Activated CD8-positive, alpha-beta memory T cell treated with anti-CD3 and anti-CD28 coated beads, Interleukin-2, amount 50 U/mL, for 24 hours (primary cell): ENCODE measurements around the gene DCXR.
A peak's percentile ranks its signal among the peaks of the same experiment; 100 is the strongest.

ENCODE experiments used
- DNase-seq: peaks from one replicate; pipeline ENCODE4 v3.0.0-alpha.2; 2020; ENCODE audit errors: extremely low read depth

The DCXR gene

DNA sequence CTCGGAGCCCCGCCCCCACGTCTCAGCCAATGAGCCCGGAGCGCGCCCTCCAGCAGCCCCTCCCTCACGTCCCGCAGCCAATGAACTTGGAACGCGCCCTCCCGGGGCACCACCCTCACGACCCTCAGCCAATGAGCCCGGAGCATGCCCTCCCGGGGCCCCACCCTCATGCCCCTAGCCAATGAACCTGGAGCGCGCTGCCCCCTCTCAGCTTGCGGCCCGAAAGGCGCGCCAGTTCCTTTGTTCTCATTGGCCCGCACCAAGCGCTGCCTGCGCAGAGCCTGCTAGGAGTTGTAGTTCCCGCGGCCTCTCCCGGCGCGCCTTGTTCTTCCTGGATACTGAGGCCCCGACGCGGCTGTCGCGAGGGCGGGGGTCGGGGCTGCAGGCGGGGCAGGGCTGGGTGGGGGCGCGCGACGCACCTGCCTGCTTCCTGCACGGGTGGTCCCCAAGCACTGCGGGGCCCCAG lies 14.5 kb downstream of the DCXR start, which contains the start of gene LRRC45:
TSS of gene LRRC45 (plus strand) at position 325 of the 466 bp plus-strand sequence. CDS start 339 bp downstream, outside the sequence.
- peak; percentile 98 for DNase-seq

DNA sequence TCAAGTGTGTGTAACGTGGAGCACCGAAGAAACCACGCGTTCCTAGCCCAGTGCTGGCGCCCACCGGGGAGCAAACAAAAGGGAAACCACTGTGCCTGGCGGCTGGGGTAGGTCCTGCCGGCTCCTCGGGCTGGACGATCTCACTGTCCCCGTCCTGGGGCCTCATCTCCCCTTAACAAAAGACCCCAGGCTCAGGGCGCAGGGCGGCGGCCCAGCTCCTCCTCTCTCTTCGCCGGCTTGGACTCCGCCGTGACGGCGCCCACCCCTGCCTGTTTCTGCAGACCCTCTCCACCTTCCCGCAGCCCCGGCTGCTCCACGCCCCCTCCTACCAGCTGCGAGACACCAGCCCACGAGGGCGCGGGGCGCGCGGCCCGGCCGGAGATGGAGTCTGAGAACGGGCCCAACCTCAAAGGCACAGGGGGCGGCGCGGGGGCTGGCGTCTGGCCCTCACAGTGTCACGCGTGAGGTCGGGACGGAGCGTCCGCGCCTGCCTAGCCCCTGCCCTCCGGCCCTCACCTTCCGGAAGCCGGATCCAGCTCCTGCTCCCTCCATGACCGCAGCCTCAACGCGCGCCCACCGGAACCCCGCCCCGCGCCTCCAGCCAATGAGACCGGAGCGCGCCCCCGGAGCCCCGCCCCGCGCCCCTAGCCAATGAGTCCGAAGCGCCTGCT lies 15.1 kb downstream of the DCXR start, which contains the start of gene CENPX:
TSS of gene CENPX (minus strand) at position 569 of the 671 bp plus-strand sequence. CDS start at position 552, 17 bp downstream.
- no peak for DNase-seq

DNA sequence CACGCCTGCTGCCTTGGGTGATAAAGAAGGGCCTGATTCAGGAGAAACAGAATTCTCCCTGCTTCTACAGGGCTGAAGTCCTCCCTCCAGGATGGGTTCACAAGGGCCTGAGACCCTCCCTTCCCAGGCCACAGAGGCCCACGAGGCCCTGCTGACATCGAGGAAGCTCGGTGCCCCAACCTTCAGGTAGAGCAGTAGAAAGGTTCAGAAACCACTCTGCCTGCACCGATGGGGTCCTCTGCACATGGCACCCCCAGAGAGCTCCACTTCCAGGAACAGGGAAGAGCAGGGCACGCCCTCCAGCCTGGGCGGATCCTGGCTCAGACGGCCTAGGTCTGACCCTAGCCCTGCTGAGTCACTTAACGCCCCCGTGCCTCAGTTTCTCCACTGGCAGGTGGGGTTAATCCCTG lies 15.6 kb downstream of the DCXR start:
- no peak for DNase-seq

DNA sequence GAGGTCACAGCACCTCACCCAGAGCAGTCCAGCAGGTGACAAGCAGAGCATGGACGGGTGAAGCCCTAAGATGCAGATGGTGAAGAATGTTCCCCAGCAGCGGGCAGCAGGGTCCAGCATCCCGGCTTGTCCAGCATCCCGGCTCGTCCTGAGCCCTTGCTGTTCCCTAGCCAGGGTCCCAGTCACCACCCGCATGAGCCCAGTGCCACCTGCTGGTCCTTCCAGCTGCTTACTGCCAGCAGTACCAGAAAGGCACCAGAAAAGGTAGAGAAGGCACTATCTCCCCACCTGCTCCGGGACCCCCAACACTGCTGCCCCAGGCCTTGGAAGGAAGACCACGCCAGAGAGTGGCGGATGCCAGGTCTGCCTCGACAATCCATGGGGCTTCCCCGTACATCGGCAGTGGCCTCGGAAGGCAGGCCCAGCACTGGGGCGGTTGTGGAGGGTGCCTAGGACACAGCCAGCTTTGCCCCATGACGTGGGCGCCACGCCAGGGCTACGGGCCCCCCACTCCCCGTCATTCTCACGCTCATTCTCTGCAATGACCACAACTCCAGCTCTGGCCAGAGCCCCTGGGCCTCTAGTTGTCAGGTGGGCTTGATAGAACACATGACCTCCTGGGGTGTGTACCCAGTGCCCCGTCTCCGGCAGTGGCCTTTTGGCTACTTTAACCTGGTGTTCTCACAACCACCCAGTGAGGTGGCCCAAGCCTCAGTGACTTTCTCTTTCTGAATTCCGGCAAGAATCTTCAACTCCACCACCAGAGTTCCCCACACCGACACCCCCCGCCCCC lies 16.2 kb downstream of the DCXR start:
- no peak for DNase-seq

DNA sequence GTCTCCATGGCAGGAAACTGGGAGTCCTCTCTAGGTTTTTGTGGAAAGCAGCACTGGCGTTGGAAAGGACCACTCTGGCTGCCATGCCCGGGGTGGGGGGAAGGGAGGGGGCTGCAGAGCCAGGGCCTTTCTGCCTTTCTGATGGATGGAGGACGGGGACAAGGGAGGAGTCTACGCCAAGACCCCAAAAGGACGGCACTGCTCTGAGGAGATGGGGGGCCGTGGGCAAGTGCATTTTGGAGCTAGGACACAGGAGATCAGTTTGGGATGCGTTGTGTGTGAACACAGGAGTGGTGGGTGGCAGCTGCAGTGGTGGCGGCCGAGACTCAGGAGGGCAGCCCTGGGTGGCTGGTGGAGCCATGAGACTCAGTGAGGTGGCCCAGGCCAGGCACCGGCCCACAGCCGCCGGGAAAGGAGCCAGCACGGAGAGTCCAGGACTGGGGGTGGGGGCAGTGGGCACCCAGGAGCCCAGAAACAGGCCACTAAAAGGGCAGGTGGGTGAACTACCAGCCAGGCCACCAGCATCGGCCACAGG lies 16.9 kb downstream of the DCXR start:
- no peak for DNase-seq

DNA sequence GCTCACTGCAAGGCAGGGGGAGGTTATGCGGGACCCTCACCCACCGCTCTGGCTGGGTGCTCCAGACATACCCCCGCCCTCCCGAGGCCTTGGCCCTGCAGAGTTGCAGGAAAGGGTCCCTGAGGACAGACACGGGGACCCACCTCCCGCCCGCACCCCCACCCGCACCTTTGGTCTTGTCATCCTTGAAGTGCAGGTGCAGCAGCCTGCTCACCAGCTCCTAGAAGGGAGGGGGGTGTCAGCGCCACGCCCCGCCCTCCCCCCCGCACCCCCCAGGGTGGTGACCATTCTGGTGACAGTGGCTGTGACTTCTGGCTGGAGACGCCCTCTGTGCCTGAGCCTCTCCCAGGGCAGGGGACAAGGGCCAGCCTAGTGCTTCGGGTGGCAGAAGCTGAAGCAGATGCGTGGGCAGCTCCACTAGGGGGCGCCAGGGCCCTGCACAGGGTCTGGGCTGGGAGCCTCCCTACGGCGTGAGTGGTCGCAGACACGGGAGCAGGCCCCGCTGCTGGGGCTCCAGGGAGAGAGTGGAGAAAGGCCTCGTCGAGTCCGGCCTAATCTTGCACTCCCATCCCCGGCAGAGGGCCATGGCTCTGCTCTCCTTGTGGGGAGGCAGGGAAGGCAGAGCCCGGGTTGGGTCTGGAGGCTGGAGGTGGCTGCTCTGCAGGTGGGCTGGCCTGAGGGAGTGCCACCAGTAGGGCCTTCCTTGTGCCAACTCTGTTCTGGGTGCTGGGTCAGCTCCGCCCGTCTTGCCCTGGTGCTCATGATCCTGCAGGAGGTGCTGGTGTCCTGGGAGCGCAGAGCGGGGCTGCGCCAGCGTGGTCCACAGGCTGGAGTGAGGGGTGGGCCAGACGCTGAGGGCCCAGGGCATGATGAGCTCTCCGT lies 17.6 kb downstream of the DCXR start:
- no peak for DNase-seq

DNA sequence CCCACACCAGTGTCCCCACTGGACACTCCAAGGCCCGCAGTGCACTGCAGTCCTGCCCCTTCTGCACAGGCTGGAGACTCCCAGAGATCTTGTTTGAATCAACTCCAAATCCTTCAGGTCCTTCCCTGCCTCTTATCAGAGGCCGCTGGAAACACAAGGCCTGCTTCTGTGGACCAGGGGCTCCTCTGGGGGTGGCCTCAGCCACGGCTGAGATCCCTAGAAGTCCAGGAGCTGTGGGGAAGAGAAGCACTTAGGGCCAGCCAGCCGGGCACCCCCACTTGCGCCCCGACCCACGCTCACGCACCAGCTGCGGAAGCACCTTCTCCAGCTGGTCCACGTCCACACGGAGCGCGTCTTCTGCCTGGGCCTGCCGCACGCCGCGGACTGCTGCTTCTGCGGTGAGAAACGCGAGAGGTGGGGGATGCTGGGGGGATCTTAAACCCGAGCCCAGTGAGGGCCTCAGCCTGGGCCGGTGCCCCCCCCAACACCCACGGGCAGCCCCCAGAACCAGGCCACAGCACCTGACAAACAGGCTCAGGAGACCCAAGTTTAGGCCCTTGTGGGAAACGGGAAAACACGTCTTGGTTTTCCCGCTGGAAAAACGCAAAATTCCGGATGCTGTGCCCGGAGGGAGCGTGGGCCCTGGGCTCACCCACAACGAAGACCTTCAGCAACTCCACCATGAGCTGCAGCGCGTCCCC lies 18.4 kb downstream of the DCXR start:
- DNase-seq, result no peak

DNA sequence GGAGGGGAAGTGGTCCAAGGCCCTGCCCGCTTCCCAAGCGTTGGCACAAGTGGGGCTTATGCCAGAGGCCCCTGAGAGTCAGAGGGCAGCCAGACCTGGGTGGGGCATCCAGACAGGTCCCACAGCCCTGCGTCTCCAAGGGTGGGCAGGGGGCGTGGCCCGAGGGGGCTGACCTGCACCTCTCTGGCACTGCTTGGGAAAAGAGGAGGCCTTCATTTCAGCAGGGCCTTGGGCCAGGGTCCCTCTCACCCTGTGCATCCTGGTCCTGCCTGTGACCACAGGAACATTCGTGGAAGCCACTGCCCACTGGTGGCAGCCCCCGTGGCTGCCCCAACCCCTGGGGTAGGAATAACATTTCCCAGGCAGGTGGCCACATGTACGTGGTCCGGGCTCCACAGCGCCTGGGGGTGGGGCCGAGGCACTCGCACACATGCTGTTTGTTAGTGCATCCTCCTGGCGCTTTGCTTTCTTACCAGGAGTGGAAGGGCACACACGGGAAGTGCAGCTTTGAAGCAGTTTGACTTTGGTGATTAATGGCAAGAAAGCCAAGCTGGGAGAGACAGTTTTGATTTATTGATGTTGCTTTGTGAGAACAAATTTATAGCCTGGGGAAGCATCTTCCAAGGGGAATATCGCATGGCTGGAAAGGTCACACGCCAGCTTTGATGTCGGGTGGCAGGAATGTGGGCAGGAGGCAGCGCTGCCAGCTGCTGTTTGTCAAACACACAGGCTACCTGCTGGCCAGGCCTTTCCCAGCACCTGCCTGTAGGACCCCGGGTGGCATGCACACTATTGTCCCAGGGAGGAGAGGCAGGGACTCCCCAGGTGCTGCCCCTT lies 19.1 kb downstream of the DCXR start:
- DNase-seq, result no peak

DNA sequence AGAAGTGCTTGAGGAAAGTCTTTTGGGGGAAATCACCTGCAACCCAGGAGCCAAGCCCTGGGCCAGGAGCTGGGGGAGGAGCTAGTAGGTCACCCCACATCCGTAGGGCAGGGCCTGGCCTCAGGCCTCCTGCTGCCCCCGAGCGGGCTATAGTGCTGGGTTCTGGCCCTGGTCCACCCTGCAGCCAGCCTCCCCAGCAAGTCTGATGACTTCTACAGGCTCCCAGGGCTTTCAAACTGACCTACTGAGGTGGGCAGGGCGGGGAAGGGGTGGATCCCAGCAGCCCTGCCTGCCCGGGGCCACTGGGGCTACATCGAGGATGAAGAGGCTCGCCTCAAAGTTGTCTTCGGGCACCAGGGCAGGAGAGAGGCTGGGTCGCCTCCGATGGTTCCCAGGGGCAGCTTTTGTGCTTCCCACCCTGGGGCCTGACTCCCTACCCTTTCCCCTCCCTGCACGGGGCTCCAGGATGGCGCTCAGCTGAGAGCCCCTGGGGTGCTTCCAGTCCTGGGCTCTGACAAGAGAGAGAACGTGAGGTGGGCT lies 19.8 kb downstream of the DCXR start:
- no peak for DNase-seq

DNA sequence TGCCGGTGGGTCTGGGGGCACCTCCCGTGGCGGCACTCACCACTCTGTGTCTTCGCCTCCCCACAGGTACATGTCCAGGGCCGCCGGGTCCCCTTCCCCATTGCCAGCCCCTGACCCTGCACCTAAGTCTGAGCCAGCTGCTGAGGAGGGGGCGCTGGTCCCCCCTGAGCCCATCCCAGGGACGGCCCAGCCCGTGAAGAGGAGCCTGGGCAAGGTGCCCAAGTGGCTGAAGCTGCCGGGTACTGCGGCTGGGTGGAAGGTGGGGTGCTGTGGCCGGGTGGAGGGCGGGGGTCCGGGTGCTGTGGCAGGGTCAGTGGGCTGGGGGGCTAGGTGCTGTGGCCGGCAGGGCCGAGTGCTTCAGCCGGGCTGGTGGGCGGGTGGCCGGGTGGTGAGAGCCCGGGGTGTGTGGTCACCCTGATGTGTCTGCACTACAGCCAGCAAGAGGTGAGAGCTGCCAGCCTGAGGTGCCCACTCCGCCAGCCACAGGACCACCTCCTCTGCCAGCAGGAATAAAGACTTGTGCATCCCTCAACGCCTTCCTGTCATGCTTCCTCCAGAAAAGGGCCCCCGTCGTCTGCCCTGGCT lies 20.5 kb downstream of the DCXR start:
- no peak for DNase-seq

DNA sequence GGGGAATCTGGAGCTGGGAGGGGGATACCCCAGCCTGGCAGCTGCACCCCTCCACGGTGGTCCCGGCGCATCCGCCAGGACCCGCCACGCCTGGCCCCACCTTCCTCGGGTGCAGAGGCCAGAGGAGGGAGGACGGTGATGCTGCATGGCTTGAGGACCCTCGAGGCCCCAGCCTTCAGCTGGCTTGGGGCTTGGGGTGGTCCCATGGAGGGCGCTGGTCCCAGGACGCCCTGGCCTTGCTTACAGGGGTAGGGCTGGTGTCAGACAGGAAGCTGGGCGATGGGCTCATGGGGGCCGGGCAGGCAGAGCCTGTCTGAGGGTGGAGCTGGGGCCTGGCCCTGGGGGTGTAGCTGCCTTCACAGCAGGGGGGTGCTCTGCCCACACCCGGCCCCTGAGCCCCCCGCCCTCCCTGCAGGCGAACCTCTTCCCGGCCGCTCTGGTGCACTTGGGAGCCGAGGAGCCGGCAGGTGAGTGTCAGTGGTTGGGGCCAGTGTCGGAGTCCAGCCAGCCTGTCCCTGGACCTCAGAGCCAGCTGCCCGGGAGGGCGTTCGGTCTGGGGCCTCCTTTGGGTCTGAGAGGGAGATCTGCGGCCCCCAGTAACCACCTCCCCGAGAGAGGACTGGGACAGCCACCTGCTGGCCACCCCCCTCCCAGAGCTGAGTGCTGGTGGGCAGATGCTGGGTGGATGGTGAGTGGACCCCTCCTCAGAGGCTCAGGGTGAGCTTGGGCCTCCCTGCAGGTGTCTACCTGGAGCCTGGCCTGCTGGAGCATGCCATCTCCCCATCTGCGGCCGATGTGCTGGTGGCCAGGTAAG lies 21.2 kb downstream of the DCXR start:
- DNase-seq, result no peak

DNA sequence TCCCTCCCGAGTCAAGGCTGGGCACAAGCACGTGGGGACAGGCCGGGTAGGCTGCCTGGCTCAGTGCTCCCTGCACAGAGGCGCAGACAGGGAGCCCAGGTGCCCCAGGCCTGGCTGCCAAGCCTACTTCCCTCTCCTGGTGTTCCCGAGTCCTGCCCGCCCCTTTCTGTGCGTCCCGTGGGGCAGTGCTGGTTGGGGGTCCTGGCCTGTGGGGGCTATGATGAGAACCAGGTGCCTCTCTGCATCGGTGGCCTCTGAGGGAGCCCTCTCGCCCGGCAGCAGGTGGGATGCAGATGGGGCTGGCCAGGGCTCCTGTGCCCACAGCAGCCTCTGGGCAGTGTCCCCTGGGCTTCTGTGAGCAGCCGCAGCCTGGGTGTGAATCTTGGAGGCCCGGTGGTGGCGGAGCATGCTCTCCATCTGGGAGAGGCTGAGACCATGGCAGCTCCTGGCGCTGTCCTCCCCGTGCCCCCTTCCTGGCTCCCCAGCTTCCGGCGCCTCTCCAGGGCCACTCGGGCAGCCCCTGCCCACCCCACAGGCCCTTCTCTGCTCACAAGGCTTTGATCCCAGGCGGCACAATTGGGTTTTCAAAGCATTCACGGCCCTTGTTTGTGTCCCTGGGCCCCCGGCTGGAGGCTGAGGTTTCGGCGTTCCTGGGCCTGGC lies 22.1 kb downstream of the DCXR start:
- no peak for DNase-seq

DNA sequence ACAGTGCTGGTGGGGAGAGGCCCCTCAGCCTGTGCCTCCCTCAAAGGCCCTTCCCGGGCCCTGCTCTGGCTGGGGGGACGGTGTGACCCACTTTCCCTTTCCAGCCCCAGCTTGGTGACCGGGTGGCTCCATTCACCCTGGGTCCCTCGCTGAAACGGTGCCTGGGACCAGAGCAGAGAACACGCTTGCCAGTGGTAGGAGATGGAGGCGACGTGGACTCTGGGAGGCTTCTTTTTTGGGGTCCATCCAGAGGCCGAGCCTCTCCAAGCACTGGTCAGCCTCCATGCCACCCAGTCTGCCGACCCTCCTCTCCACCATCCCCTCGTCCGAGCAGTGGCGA lies 22.6 kb downstream of the DCXR start:
- DNase-seq, result no peak

DNA sequence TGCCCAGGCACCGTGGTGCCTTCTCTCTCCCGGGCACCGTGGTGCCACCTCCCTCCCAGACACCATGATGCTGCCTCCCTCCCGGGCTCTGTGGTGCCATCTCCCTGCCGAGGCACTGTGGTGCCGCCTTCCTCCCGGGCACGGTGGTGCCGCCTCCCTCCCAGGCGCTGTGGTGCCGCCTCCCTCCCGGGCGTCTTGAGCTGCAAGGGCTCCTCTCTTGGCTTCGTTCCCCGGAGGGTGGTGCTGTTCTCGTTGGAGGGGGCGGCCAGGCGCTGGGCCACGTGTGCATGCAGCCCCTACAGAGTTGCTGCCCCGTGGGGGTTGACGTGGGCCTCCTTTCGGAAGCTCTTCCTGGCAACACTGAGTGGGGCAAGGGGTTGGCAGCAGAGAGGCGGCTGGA lies 23.1 kb downstream of the DCXR start:
- no peak for DNase-seq

DNA sequence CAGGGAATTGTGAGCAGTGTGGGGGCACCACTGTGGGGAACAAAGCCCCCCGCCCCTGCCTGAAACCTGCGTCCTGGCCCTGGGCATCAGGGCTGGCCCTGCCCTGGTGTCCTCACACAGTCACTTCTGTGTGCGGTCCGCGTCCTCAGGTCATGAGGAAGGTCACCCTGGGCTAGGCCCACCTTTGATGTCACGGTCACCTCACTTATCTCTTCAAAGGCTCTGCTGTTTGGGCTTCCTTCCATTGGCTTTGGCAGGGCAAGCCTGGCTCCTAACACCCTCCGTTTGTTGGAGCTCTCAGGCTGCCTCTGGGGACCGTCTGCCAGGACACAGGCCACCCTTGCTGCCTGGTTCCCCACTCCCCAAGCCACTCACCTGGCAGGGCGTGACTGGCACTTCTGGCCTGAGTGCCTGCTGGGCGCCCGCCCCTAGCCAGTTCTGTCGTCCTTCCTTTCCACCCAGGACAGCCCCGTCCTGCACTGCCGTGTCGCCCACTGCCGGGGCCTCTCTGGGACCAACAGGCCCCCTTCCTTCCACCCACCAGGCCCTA lies 23.6 kb downstream of the DCXR start:
- DNase-seq, result no peak

DNA sequence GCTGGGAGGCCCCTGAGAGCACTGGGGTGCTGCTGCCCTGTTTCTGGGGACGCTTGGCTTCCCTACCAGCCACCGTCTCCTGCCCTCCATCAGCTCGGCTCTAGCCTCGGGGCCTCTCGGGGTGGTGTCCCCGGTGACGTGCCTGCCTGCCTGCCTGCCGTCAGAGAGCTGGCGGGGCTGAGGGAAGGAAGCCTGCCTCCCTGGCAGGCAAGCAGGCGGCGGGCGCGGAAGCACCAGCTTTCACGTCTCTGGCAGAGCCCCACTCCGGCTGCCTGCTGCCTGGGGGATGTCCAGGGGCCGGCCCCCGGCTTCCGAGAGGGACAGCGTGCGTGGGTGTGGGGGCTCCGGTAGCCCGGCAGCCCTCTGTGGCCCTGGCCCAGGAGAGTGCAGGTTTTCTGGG lies 24.2 kb downstream of the DCXR start:
- no peak for DNase-seq

DNA sequence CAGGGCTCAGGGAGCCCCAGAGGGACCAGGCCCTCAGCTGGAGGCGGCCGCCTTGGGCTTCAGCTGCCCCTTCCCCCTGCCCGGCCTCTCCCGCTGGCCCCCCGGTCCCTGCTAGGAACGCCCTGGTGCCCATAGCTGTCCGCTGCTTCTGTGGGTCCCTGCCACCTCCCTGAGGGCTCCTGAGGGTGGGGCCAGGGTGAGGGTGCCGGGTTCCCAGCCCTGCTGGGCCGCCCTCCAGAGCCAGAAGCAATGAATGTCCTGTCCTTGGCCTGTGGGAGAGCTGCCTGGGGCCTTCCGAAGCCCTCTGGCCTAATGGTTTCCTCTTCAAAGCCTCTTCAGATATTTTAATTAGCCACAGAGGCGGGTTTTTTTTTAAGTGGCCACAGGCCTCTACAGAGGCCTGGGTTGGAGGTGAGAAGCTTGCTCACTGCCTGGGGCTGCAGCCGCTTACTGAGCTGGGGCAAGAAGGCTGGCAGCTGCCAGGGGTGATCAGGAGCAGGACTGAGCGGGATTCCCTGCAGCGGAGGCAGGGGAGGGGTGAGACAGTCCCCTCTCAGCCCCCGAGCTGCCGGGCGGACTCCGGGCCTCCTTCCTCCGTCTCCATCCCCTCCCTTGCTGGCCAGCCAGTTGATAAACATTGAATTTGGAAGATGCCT lies 24.7 kb downstream of the DCXR start:
- no peak for DNase-seq

DNA sequence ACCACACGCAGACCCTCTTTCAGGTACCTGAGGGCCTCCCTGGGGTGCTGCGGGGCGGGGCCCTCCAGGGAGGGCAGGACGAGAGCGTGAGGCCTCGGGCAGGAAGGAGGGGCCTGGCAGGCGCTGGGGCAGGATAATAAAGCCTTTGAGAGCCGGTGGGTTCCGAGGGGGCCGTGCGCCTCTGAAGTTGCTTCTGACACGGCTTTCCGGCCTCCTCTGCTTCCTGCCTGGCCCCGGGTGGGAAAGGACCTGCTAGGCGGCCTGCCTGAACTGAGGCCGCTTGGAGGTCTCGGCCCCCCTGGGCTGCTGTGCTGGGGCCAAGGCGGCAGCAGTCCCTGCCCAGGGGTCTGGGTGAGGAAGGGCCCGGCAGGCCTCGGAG lies 25.2 kb downstream of the DCXR start:
- DNase-seq, result no peak
